H1 (cell line): Measurements from ENCODE around the gene PHF14. TPM values are rescaled to one million over a fixed set of nuclear protein-coding genes. Genes with fewer than 3 reads are reported as not detected.

Experiments used
- ASH2L ChIP-seq: fragments of 200-600, 300-600 bp; sonication (generic); IDR thresholded peaks from one replicate; pipeline ENCODE4 v1.7.1; 2017; ENCODE audit warnings: low read length
- BCL11A ChIP-seq, 2 experiments: IDR thresholded peaks; one replicate each; pipeline ENCODE4 v1.6.1; 2011; ENCODE audit warnings: low read depth in 2 of 2, low read length in 2 of 2, mild to moderate bottlenecking in 2 of 2
- CEBPB ChIP-seq: IDR thresholded peaks from 2 replicates; pipeline ENCODE4 v1.6.1; 2012; ENCODE audit warnings: low read depth, low read length
- CHD1 ChIP-seq: IDR thresholded peaks from 2 replicates; pipeline ENCODE4 v1.6.1; 2012; ENCODE audit warnings: low read depth, low read length, improper control_type of control experiment
- CHD7 ChIP-seq: fragments of 300-600 bp; sonication (generic); IDR thresholded peaks from 2 replicates; pipeline ENCODE4 v1.7.1; 2012; ENCODE audit warnings: low read length, moderate library complexity, mild to moderate bottlenecking, inconsistent platforms; ENCODE audit not compliant: insufficient replicate concordance
- EZH2 ChIP-seq: fragments of 200-600 bp; sonication (generic); IDR thresholded peaks from 2 replicates; pipeline ENCODE4 v1.7.1; 2012; ENCODE audit warnings: low read depth, mild to moderate bottlenecking, moderate library complexity, low read length, inconsistent platforms; ENCODE audit not compliant: severe bottlenecking
- GABPA ChIP-seq: IDR thresholded peaks from 2 replicates; pipeline ENCODE4 v1.6.1; 2011; ENCODE audit warnings: mild to moderate bottlenecking, low read length, moderate library complexity, borderline replicate concordance; ENCODE audit not compliant: insufficient read depth
- GTF2F1 ChIP-seq: IDR thresholded peaks from 2 replicates; pipeline ENCODE4 v1.6.1; 2012; ENCODE audit warnings: low read depth, low read length, improper control_type of control experiment, borderline replicate concordance
- JUN ChIP-seq: IDR thresholded peaks from 2 replicates; pipeline ENCODE4 v1.6.1; 2011; ENCODE audit warnings: low read depth, mild to moderate bottlenecking, improper control_type of control experiment, low read length
- MAFK ChIP-seq: IDR thresholded peaks from 2 replicates; pipeline ENCODE4 v1.6.1; 2012; ENCODE audit warnings: low read depth, mild to moderate bottlenecking, improper control_type of control experiment, low read length
- RFX5 ChIP-seq: IDR thresholded peaks from 2 replicates; pipeline ENCODE4 v1.6.1; 2011; ENCODE audit warnings: low read depth, low read length, improper control_type of control experiment, borderline replicate concordance
- ZNF274 ChIP-seq: IDR thresholded peaks from 2 replicates; pipeline ENCODE4 v1.7.0; 2012; ENCODE audit warnings: low read length, borderline replicate concordance; ENCODE audit errors: extremely low read depth
- polyA plus RNA-seq, 7 experiments: library from polyadenylated mRNA; depleted of rRNA in 3 of 7; stranded (reverse) in 5 of 7; unstranded in 2 of 7; fragments of >200 nt in 5 of 7; fragments of 200-250 nt in 2 of 7; gene quantifications; 1 replicate in 5 of 7; 2 replicates in 1 of 7; 4 replicates in 1 of 7; pipeline versions ENCODE4 v1.2.1 to v1.2.3, GENCODE V29; 2011 to 2013; ENCODE audit warnings: missing spikeins in 2 of 7, mixed read lengths in 2 of 7
- total RNA-seq: library from RNA; stranded (reverse); fragmentation: NEBNext Ultra II Directional; extraction: Animal tissue kit (Norgen Biotek cat#: 25700); gene quantifications from 2 replicates; pipeline ENCODE4 v1.2.1, GENCODE V29; 2021

PHF14 gene
- total and polyA plus RNA-seq, 2 of the 8 experiments (the other 6 are each of a cell fraction or from before 2014, with no cell fraction given) = 17.9 to 70.6 TPM

DNA sequence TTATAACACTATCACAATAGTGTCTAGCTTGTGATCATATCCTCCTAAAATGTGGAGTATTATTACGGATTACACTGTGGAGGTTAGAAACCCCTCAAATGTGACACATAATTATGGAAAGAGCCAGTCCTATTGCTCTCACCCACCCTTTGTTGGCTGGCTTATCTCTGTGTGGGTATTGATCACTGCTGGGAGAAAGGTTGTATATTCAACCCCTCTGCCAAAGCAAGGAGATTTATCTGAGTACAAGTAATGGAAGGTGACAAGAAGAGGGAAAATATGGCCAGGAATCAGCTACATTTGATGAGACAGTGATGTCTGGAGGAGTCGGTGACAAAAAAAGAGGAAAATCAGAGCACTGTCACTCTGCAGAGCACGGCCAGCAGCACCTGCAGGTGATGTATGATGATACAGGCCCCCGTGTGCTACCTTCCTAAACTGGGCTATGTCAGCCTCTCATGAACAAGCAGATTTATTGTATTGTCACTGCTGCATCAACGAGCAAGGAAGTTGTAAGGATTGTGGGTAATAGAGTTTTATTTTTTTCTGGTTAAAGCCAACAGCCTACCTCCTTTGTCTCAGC, 235.3 kb downstream of the PHF14 start (continued):
- no peak for TF ChIP-seq CHD7
- TF ChIP-seq JUN = no peak
- TF ChIP-seq ZNF274 = no peak
- no peak for TF ChIP-seq ASH2L
- TF ChIP-seq CHD1 = no peak
- TF ChIP-seq GTF2F1 = no peak
- TF ChIP-seq GABPA = no peak
- no peak for TF ChIP-seq EZH2
- TF ChIP-seq BCL11A (IDR thresholded peaks at IDR 0.05; ENCODE audit: low read depth in 2 of 2, low read length in 2 of 2) = no peak
- no peak for TF ChIP-seq RFX5
- TF ChIP-seq MAFK = no peak
- no peak for TF ChIP-seq CEBPB
